ENCODE results near the gene PIGN.

DNA sequence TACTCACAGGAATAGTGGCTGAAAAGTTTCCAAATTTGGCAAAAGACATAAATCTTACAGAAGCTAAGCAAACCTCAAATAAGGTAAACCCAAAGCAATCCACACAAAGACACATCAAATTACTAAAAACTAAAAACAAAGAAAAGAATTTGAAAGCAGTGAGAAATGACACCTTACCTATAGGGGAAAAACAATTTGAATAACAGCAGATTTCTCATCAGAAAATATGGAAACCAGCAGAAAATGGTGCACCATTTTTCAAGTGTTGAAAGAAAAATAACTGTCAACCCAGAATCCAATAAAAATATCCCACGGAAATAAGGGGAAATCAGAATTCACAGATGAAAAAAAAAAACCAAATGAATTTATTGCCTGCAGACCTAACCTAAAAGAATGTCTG is 138.6 kb downstream of the PIGN start:
- TF ChIP-seq, protein P1, sequence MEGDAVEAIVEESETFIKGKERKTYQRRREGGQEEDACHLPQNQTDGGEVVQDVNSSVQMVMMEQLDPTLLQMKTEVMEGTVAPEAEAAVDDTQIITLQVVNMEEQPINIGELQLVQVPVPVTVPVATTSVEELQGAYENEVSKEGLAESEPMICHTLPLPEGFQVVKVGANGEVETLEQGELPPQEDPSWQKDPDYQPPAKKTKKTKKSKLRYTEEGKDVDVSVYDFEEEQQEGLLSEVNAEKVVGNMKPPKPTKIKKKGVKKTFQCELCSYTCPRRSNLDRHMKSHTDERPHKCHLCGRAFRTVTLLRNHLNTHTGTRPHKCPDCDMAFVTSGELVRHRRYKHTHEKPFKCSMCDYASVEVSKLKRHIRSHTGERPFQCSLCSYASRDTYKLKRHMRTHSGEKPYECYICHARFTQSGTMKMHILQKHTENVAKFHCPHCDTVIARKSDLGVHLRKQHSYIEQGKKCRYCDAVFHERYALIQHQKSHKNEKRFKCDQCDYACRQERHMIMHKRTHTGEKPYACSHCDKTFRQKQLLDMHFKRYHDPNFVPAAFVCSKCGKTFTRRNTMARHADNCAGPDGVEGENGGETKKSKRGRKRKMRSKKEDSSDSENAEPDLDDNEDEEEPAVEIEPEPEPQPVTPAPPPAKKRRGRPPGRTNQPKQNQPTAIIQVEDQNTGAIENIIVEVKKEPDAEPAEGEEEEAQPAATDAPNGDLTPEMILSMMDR (conservative IDR thresholded peaks at IDR 0.05 in 1 of 2, IDR thresholded peaks at IDR 0.05 in 1 of 2; ENCODE audit: extremely low read depth in 1 of 2, insufficient read depth in 1 of 2, low read depth in 1 of 2, low read length in 2 of 2), result no peak
- TF ChIP-seq EZH2 (IDR thresholded peaks at IDR 0.05; ENCODE audit: borderline replicate concordance, low read length), result no peak

Measured in mammary epithelial cell (primary cell).